ENCODE measurements around the gene MYO18A. TPM values are rescaled to one million over a fixed set of nuclear protein-coding genes. Genes with fewer than 3 reads are reported as not detected.

The MYO18A gene
- total RNA-seq, 1 donor from 2014 or later, result 28.8 TPM

- DNase-seq (ENCODE audit: extremely low spot score, unreplicated experiment), result no peak
- Mint-ChIP-seq H3K9me3 (ENCODE audit: unreplicated experiment) (no peaks in the 10 kb centered on the region), H3K4me1 (ENCODE audit: unreplicated experiment) (no peaks in the 10 kb centered on the region), H3K27ac (ENCODE audit: unreplicated experiment) (no peak overlapping the region), H3K36me3 (ENCODE audit: unreplicated experiment) (peaks cover 5% of the 10 kb centered on the region), H3K27me3 (ENCODE audit: unreplicated experiment) (peaks cover 10% of the 10 kb centered on the region), H3K4me3 (ENCODE audit: unreplicated experiment) (no peak overlapping the region)
- TF ChIP-seq CTCF (IDR thresholded peaks at IDR 0.05), result no peak
Observed at GRCh38 chr17:29073045-29073444, 107.2 kb downstream of the MYO18A start.

GRCh38 chr17:29071303-29071702 lies 108.9 kb downstream of the MYO18A start:
- Mint-ChIP-seq H3K27ac (ENCODE audit: unreplicated experiment) (no peak overlapping the region), H3K4me1 (ENCODE audit: unreplicated experiment) (no peaks in the 10 kb centered on the region), H3K27me3 (ENCODE audit: unreplicated experiment) (peaks cover 14% of the 10 kb centered on the region), H3K4me3 (ENCODE audit: unreplicated experiment) (no peak overlapping the region), H3K36me3 (ENCODE audit: unreplicated experiment) (peaks cover 2% of the 10 kb centered on the region), H3K9me3 (ENCODE audit: unreplicated experiment) (no peaks in the 10 kb centered on the region)
- DNase-seq (ENCODE audit: extremely low spot score, unreplicated experiment), result no peak
- no peak for TF ChIP-seq CTCF (IDR thresholded peaks at IDR 0.05)

- H3K4me1 Mint-ChIP-seq (ENCODE audit: unreplicated experiment), result no peaks in the 10 kb centered on the region
- DNase-seq (ENCODE audit: extremely low spot score, unreplicated experiment), result no peak
Observed at GRCh38 chr17:29070781-29071180, 109.4 kb downstream of the MYO18A start.

GRCh38 chr17:29070308-29070707 lies 109.9 kb downstream of the MYO18A start:
- no peaks in the 10 kb centered on the region for H3K4me1 Mint-ChIP-seq (ENCODE audit: unreplicated experiment)
- TF ChIP-seq CTCF (IDR thresholded peaks at IDR 0.05), result no peak
- no peak for DNase-seq (ENCODE audit: extremely low spot score, unreplicated experiment)
- H3K27ac Mint-ChIP-seq (ENCODE audit: unreplicated experiment), result no peak overlapping the region
- no peaks in the 10 kb centered on the region for H3K9me3 Mint-ChIP-seq (ENCODE audit: unreplicated experiment)
- H3K4me3 Mint-ChIP-seq (ENCODE audit: unreplicated experiment), result no peak overlapping the region
- no peaks in the 10 kb centered on the region for H3K36me3 Mint-ChIP-seq (ENCODE audit: unreplicated experiment)
- peaks cover 14% of the 10 kb centered on the region for H3K27me3 Mint-ChIP-seq (ENCODE audit: unreplicated experiment)

More at GRCh38 chr17:29070781-29071180, 109.4 kb downstream of the MYO18A start:
- Mint-ChIP-seq H3K9me3 (ENCODE audit: unreplicated experiment) (no peaks in the 10 kb centered on the region), H3K27me3 (ENCODE audit: unreplicated experiment) (peaks cover 14% of the 10 kb centered on the region), H3K36me3 (ENCODE audit: unreplicated experiment) (no peaks in the 10 kb centered on the region), H3K4me3 (ENCODE audit: unreplicated experiment) (no peak overlapping the region), H3K27ac (ENCODE audit: unreplicated experiment) (no peak overlapping the region)
- TF ChIP-seq CTCF (IDR thresholded peaks at IDR 0.05), result no peak

- Mint-ChIP-seq H3K4me1 (ENCODE audit: unreplicated experiment) (no peaks in the 10 kb centered on the region), H3K36me3 (ENCODE audit: unreplicated experiment) (no peaks in the 10 kb centered on the region), H3K4me3 (ENCODE audit: unreplicated experiment) (no peak overlapping the region), H3K27ac (ENCODE audit: unreplicated experiment) (no peak overlapping the region), H3K9me3 (ENCODE audit: unreplicated experiment) (no peaks in the 10 kb centered on the region), H3K27me3 (ENCODE audit: unreplicated experiment) (peaks cover 14% of the 10 kb centered on the region)
- no peak for DNase-seq (ENCODE audit: extremely low spot score, unreplicated experiment)
- no peak for TF ChIP-seq CTCF (IDR thresholded peaks at IDR 0.05)
Observed at GRCh38 chr17:29069526-29070041, 110.6 kb downstream of the MYO18A start.
